Caco-2 (cell line): ENCODE results near the gene NADK2. TPM values are rescaled to one million over a fixed set of nuclear protein-coding genes. Genes with fewer than 3 reads are reported as not detected.
A peak's percentile ranks its signal among the peaks of the same experiment; 100 is the strongest.

Source experiments
- BruUV-seq: library from RNA; stranded (reverse); fragments of 400-500 nt; replicated peaks from 2 replicates; lab custom pipeline; 2021; lab: Mats Ljungman, UMichigan
- CTCF ChIA-PET: fragments of 300-600 bp; sonication (Branson Sonifier 250); formaldehyde crosslinking; loops from one replicate; lab custom pipeline; 2022; ENCODE audit warnings: antibody characterized with exemption; lab: Charles Lee
- POLR2A ChIA-PET: fragments of 300-600 bp; sonication (Branson Sonifier 250); formaldehyde crosslinking; loops from one replicate; lab custom pipeline; 2022; ENCODE audit warnings: antibody characterized with exemption; lab: Charles Lee
- DNase-seq, 2 experiments: peaks; one replicate each; pipeline versions ENCODE4 v3.0.0 to v3.0.0-alpha.2; 2020 to 2022
- H3K27me3 ChIP-seq: replicated peaks from 2 replicates; pipeline ENCODE4 v1.6.0; 2011; ENCODE audit warnings: low read length; ENCODE audit not compliant: control insufficient read depth, insufficient read depth
- H3K36me3 ChIP-seq: 2 replicates; pipeline ENCODE4 v1.5.1; 2011; ENCODE audit warnings: low read length; ENCODE audit not compliant: control insufficient read depth, insufficient read depth
- H3K4me1 ChIP-seq: fragments of 250-450 bp; sonication (Bioruptor Pico); 2 replicates; pipeline ENCODE4 v1.5.1; 2020; ENCODE audit warnings: mild to moderate bottlenecking
- H3K4me3 ChIP-seq: 2 replicates; pipeline ENCODE4 v1.5.1; 2011; ENCODE audit warnings: low read depth, mild to moderate bottlenecking, control low read depth, low read length
- H3K9me3 ChIP-seq: fragments of 250-450 bp; sonication (Bioruptor Pico); 2 replicates; pipeline ENCODE4 v1.5.1; 2020; ENCODE audit warnings: mild to moderate bottlenecking, moderate library complexity
- H3K27ac Mint-ChIP-seq: one replicate; pipeline ENCODE4 v1.8.0; 2022; ENCODE audit warnings: mixed read lengths; ENCODE audit not compliant: unreplicated experiment
- H3K27me3 Mint-ChIP-seq: one replicate; pipeline ENCODE4 v1.8.0; 2022; ENCODE audit warnings: mixed read lengths; ENCODE audit not compliant: insufficient read depth, unreplicated experiment
- H3K36me3 Mint-ChIP-seq: one replicate; pipeline ENCODE4 v1.8.0; 2022; ENCODE audit warnings: mild to moderate bottlenecking, mixed read lengths; ENCODE audit not compliant: insufficient read depth, unreplicated experiment
- H3K4me1 Mint-ChIP-seq: one replicate; pipeline ENCODE4 v1.8.0; 2022; ENCODE audit warnings: low read depth, mixed read lengths; ENCODE audit not compliant: unreplicated experiment
- H3K4me3 Mint-ChIP-seq: one replicate; pipeline ENCODE4 v1.8.0; 2022; ENCODE audit warnings: mild to moderate bottlenecking, moderate library complexity, mixed read lengths; ENCODE audit not compliant: unreplicated experiment
- H3K9me3 Mint-ChIP-seq: one replicate; pipeline ENCODE4 v1.8.0; 2022; ENCODE audit warnings: mixed read lengths; ENCODE audit not compliant: unreplicated experiment
- CTCF ChIP-seq, 2 experiments: fragments of 200-600 bp in 1 of 2; IDR thresholded peaks; 1 replicate in 1 of 2; 2 replicates in 1 of 2; pipeline versions ENCODE4 v1.5.1 to v1.8.0; 2011 to 2022; ENCODE audit warnings: antibody characterized with exemption in 1 of 2, control low read depth in 1 of 2, inconsistent platforms in 1 of 2, low read depth in 1 of 2, low read length in 1 of 2, mild to moderate bottlenecking in 1 of 2, moderate library complexity in 1 of 2; ENCODE audit not compliant: insufficient read depth in 1 of 2, severe bottlenecking in 1 of 2, unreplicated experiment in 1 of 2
- intact Hi-C: fragments of 100-400 bp; cut with micrococcal nuclease; formaldehyde crosslinking; loops from one replicate; pipeline ENCODE4 v1.10.0; 2022; ENCODE audit not compliant: unreplicated experiment
- microRNA-seq: library from miRNA; unstranded; fragments of <30 nt; microRNA quantifications from one replicate; pipeline ENCODE4 v1.2.0, GENCODE V29; 2022
- total RNA-seq: library from RNA; stranded (reverse); gene quantifications from 2 replicates; pipeline ENCODE4 v1.2.3, GENCODE V29; 2022

NADK2 gene
- total RNA-seq, 1 experiment from 2014 or later: 79.4 TPM

GRCh38 chr5:36147681-36148080 lies 94.0 kb downstream of the NADK2 start:
- Mint-ChIP-seq H3K9me3 (no peaks in the 10 kb centered on the region), H3K4me1 (peaks cover 30% of the 10 kb centered on the region), H3K27me3 (no peaks in the 10 kb centered on the region), H3K36me3 (peaks cover 11% of the 10 kb centered on the region), H3K4me3 (no peak overlapping the region), H3K27ac (peak overlapping the region; percentile 30)
- no peaks in the 10 kb centered on the region for H3K36me3 ChIP-seq
- ChIA-PET CTCF (no interaction called here), POLR2A (no interaction called here)
- no peaks in the 10 kb centered on the region for H3K27me3 ChIP-seq
- no TSS peak for BruUV-seq
- H3K4me1 ChIP-seq: peaks cover 27% of the 10 kb centered on the region
- no peaks in the 10 kb centered on the region for H3K9me3 ChIP-seq
- no peak overlapping the region for H3K4me3 ChIP-seq
- DNase-seq: no peak
- TF ChIP-seq CTCF (IDR thresholded peaks at IDR 0.05; ENCODE audit: insufficient read depth in 1 of 2, low read depth in 1 of 2, low read length in 1 of 2, severe bottlenecking in 1 of 2, unreplicated experiment in 1 of 2): no peak
- intact Hi-C loops: no loop called here

GRCh38 chr5:36146390-36146789 lies 95.3 kb downstream of the NADK2 start:
- Mint-ChIP-seq H3K27me3 (no peaks in the 10 kb centered on the region), H3K9me3 (no peaks in the 10 kb centered on the region), H3K4me3 (no peak overlapping the region), H3K36me3 (no peaks in the 10 kb centered on the region), H3K4me1 (peaks cover 30% of the 10 kb centered on the region), H3K27ac (no peak overlapping the region)
- H3K27me3 ChIP-seq: no peaks in the 10 kb centered on the region
- no peak for TF ChIP-seq CTCF (IDR thresholded peaks at IDR 0.05; ENCODE audit: insufficient read depth in 1 of 2, low read depth in 1 of 2, low read length in 1 of 2, severe bottlenecking in 1 of 2, unreplicated experiment in 1 of 2)
- H3K36me3 ChIP-seq: no peaks in the 10 kb centered on the region
- peaks cover 27% of the 10 kb centered on the region for H3K4me1 ChIP-seq
- no peak overlapping the region for H3K4me3 ChIP-seq
- no peaks in the 10 kb centered on the region for H3K9me3 ChIP-seq
- intact Hi-C loops: no loop called here
- DNase-seq: no peak
- BruUV-seq: no TSS peak
- ChIA-PET CTCF (no interaction called here), POLR2A (no interaction called here)

- CTCF ChIA-PET: no interaction called here
- Mint-ChIP-seq H3K4me1 (peaks cover 27% of the 10 kb centered on the region), H3K36me3 (peaks cover 5% of the 10 kb centered on the region), H3K27me3 (no peaks in the 10 kb centered on the region), H3K27ac (no peak overlapping the region), H3K4me3 (no peak overlapping the region), H3K9me3 (no peaks in the 10 kb centered on the region)
- Histone ChIP-seq H3K4me1 (peaks cover 24% of the 10 kb centered on the region), H3K4me3 (no peak overlapping the region), H3K9me3 (no peaks in the 10 kb centered on the region), H3K27me3 (no peaks in the 10 kb centered on the region), H3K36me3 (no peaks in the 10 kb centered on the region; the same call in 1 of the 2 replicates)
- no peak for DNase-seq
- no TSS peak for BruUV-seq
- TF ChIP-seq CTCF (IDR thresholded peaks at IDR 0.05; ENCODE audit: insufficient read depth in 1 of 2, low read depth in 1 of 2, low read length in 1 of 2, severe bottlenecking in 1 of 2, unreplicated experiment in 1 of 2): no peak
- intact Hi-C loops: no loop called here
- POLR2A ChIA-PET: no interaction called here
These were observed 96.4 kb downstream of the NADK2 start for GRCh38 chr5:36145311-36145710.

Small RNAs within 50 kb of the gene (microRNA-seq; reads per million reads assigned to microRNA genes)
- 4.8 reads per million, percentile 33 among the genes with 10 or more reads in this experiment for gene MIR580

Other genes with a start within 250 kb of the NADK2 start
- gene UGT3A2, start 175.0 kb downstream of the NADK2 start, total RNA-seq: not detected in 2 replicates
- 11.5 and 15.2 TPM in 2 replicates for gene LMBRD2, start 90.0 kb downstream of the NADK2 start, total RNA-seq
- gene SKP2, start 89.8 kb downstream of the NADK2 start, total RNA-seq: 192 and 230 TPM in 2 replicates
- 0.20 TPM in 1 of 2 replicates, not detected in the other for gene RANBP3L, start 60.0 kb upstream of the NADK2 start, total RNA-seq